BJ (cell line): ENCODE measurements around the gene ITGAV. TPM values are rescaled to one million over a fixed set of nuclear protein-coding genes. Genes with fewer than 3 reads are reported as not detected.
"Not testable (repeated sequence)": the region's sequence is repeated elsewhere in the genome, so short reads cannot be mapped to it uniquely, and the experiment has no call there.

Experiments
- CTCF ChIA-PET: fragments of 350-600 bp; formaldehyde crosslinking; extraction: SDS; loops from one replicate; lab custom pipeline; 2021; ENCODE audit warnings: antibody characterized with exemption, inconsistent platforms; lab: Yijun Ruan, JAX
- POLR2A ChIA-PET: fragments of 300-600 bp; sonication (Branson Sonifier 250); formaldehyde crosslinking; extraction: SDS; loops from one replicate; lab custom pipeline; 2021; ENCODE audit warnings: antibody characterized with exemption; lab: Charles Lee
- DNase-seq: peaks from one replicate; pipeline ENCODE4 v3.0.0-alpha.2; 2011; ENCODE audit warnings: low read depth
- H3K27me3 ChIP-seq: 2 replicates; pipeline ENCODE4 v1.6.0; 2011; ENCODE audit warnings: low read length; ENCODE audit not compliant: control insufficient read depth, insufficient read depth
- H3K36me3 ChIP-seq: 2 replicates; pipeline ENCODE4 v1.5.1; 2011; ENCODE audit warnings: low read length; ENCODE audit not compliant: control insufficient read depth, insufficient read depth
- H3K4me3 ChIP-seq: 2 replicates; pipeline ENCODE4 v1.5.1; 2011; ENCODE audit warnings: low read depth, mild to moderate bottlenecking, control low read depth, low read length
- CTCF ChIP-seq: IDR thresholded peaks from 2 replicates; pipeline ENCODE4 v1.5.1; 2011; ENCODE audit warnings: low read depth, mild to moderate bottlenecking, control low read depth, inconsistent platforms, low read length, moderate library complexity; ENCODE audit not compliant: insufficient read depth
- polyA plus RNA-seq: library from polyadenylated mRNA; depleted of rRNA; stranded (reverse); fragments of >200 nt; gene quantifications from 2 replicates; pipeline ENCODE4 v1.2.3, GENCODE V29; 2011

The ITGAV gene
- polyA plus RNA-seq, 1 experiment, result 103 TPM

DNA sequence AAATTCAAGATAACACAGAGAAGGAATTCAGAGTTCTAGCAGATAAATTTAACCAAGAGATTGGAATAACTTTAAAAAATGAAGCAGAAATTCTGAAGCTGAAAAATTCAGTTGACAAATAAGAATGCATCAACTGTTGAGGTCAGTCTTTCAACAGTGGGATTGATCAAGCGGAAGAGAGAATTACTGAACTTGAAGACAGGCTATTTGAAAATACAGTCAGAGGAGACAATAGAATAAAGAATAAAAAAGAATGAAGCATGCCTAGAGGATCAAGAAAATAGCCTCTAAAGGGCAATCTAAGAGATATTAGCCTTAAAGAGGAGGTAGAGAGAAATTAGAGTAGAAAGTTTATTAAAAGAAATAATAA, 27.7 kb upstream of the ITGAV start:
- DNase-seq, result no peak
- POLR2A ChIA-PET, result no interaction called here
- no peaks in the 10 kb centered on the region for H3K27me3 ChIP-seq
- H3K4me3 ChIP-seq, result no peak overlapping the region
- TF ChIP-seq CTCF, result no peak
- no peaks in the 10 kb centered on the region for H3K36me3 ChIP-seq
- CTCF ChIA-PET, result interaction anchor here (0.6 kb wide), 1 partner anchor 54 kb away, joined by 3 read pairs; no protein-coding TSS in a partner anchor

DNA sequence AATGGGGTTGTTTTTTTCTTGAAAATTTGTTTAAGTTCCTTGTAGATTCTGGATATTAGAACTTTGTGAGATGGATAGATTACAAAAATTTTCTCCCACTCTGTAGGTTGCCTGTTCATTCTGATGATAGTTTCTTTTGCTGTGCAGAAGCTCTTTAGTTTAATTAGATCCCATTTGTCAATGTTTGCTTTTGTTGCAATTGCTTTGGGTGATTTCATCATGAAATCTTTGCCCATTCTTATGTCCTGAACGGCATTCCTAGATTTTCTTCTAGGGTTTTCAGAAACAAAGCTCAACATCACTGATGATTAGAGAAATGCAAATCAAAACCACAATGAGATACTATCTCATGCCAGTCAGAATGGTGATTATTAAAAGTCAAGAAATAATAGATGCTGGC, 21.3 kb upstream of the ITGAV start:
- H3K27me3 ChIP-seq, POLR2A ChIA-PET, DNase-seq, H3K36me3 ChIP-seq, H3K4me3 ChIP-seq: not testable (repeated sequence)
- CTCF ChIA-PET, result interaction anchor here (0.6 kb wide), 1 partner anchor 44 kb away, joined by 3 read pairs; no protein-coding TSS in a partner anchor

DNA sequence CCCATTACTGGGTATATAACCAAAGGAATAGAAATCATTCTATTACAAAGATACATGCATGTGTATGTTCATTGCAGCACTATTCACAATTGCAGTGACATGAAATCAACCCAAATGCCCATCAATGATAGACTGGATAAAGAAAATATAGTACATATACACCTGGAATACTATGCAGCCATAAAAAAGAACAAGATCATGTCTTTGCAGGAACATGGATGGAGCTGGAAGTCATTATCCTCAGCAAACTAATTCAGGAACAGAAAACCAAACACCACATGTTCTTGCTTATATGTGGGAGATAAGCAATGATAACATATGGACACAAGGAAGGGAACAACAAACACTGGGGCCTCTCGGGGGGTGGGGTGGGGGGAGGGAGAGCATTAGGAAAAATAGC, 20.7 kb upstream of the ITGAV start:
- H3K4me3 ChIP-seq, H3K27me3 ChIP-seq, DNase-seq, POLR2A ChIA-PET, H3K36me3 ChIP-seq: not testable (repeated sequence)
- CTCF ChIA-PET, result interaction anchor here (0.6 kb wide), 1 partner anchor 44 kb away, joined by 3 read pairs; no protein-coding TSS in a partner anchor

DNA sequence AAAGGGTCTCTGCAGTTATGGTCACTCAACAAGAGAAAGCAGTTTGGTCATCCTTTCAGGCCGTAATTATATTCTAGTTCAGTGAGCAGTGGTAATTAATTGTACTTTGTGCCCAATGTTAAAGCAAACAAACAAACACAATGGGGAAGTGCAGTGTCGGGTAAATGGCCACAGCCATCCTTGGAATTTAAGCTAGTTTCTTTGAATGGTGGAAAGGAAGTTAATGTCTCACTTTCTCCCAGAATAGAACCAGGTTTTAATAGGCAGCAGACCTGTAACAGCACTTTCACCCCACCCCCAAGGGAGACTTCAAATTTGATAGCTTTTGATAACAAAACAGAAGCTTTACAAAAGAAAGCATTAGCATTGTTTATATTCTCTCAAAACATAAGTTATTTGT, 20.0 kb upstream of the ITGAV start:
- POLR2A ChIA-PET, result no interaction called here
- no peak for DNase-seq
- H3K36me3 ChIP-seq, result no peaks in the 10 kb centered on the region
- CTCF ChIA-PET, result interaction anchor here (0.9 to 1.5 kb wide), 2 partner anchors 20 to 22 kb away, joined by 3 to 6 read pairs; no protein-coding TSS in a partner anchor
- TF ChIP-seq CTCF, result no peak
- no peaks in the 10 kb centered on the region for H3K27me3 ChIP-seq
- no peak overlapping the region for H3K4me3 ChIP-seq

DNA sequence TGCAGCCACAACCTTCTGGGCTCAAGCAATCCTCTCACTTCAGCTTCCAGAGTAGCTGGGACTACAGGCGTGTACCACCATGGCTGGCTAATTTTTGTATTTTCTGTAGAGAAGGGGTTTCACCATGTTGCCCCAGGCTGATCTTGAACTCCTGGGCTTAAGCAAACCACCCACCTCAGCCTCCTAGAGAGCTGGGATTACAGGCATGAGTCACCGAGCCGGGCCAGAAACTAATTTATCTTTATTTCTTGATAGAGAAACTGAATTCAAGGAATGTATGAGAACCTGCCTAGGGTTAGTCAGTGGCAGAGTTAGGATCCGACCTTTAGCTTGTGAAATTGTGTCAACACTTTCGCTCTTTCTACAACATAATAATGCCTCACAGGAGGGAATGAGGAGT, 19.3 kb upstream of the ITGAV start:
- TF ChIP-seq CTCF, result no peak
- no peaks in the 10 kb centered on the region for H3K36me3 ChIP-seq
- H3K4me3 ChIP-seq, result no peak overlapping the region
- DNase-seq, result no peak
- ChIA-PET POLR2A (no interaction called here), CTCF (interaction anchor here (0.6 to 1.5 kb wide), 3 partner anchors 19 to 27 kb away, joined by 3 to 6 read pairs (median 3); no protein-coding TSS in a partner anchor)
- H3K27me3 ChIP-seq, result no peaks in the 10 kb centered on the region

- no peak for TF ChIP-seq CTCF
- POLR2A ChIA-PET, result no interaction called here
- H3K4me3 ChIP-seq, result no peak overlapping the region
- CTCF ChIA-PET, result interaction anchor here (0.7 kb wide), 1 partner anchor 68 kb away, joined by 3 read pairs; no protein-coding TSS in a partner anchor
- no peaks in the 10 kb centered on the region for H3K27me3 ChIP-seq
- no peak for DNase-seq
- H3K36me3 ChIP-seq, result no peaks in the 10 kb centered on the region
Observed at GRCh38 chr2:186572705-186573104, 17.2 kb upstream of the ITGAV start.
